ENCODE results near the gene CKMT2.

CKMT2 gene

GRCh38 chr5:81233080-81233634, at the start of gene CKMT2:
Gene CKMT2, plus strand, starts transcription at chr5:81233322. Its CDS starts 17,811 bp downstream, at chr5:81251133.
- DNase-seq: no peak

GRCh38 chr5:81183811-81184748, 49.0 kb upstream of the CKMT2 start:
- no peak for DNase-seq

- DNase-seq: no peak
Observed at GRCh38 chr5:81184749-81185110, 48.4 kb upstream of the CKMT2 start.

GRCh38 chr5:81187885-81188284, 45.2 kb upstream of the CKMT2 start:
- no peak for DNase-seq

- no peak for DNase-seq
Observed at GRCh38 chr5:81188962-81189361, 44.2 kb upstream of the CKMT2 start.

- DNase-seq: no peak
Observed at GRCh38 chr5:81189875-81190498, 43.1 kb upstream of the CKMT2 start.

- no peak for DNase-seq
Observed at GRCh38 chr5:81191726-81192372, 41.3 kb upstream of the CKMT2 start.

GRCh38 chr5:81192373-81192750, 40.8 kb upstream of the CKMT2 start:
- no peak for DNase-seq

- peak; percentile 92 to 93 for DNase-seq
Observed at GRCh38 chr5:81194633-81195334, 38.3 kb upstream of the CKMT2 start.

GRCh38 chr5:81195335-81195929, 37.7 kb upstream of the CKMT2 start:
- DNase-seq: no peak

GRCh38 chr5:81202655-81203054, 30.5 kb upstream of the CKMT2 start:
- no peak for DNase-seq

GRCh38 chr5:81203729-81204128, 29.4 kb upstream of the CKMT2 start:
- DNase-seq: no peak

- DNase-seq: no peak
Observed at GRCh38 chr5:81204205-81204604, 28.9 kb upstream of the CKMT2 start.

- no peak for DNase-seq
Observed at GRCh38 chr5:81205058-81205457, 28.1 kb upstream of the CKMT2 start.

GRCh38 chr5:81207009-81207408, 26.1 kb upstream of the CKMT2 start:
- DNase-seq: no peak

- DNase-seq: no peak
Observed at GRCh38 chr5:81208904-81209303, 24.2 kb upstream of the CKMT2 start.

- no peak for DNase-seq
Observed at GRCh38 chr5:81209386-81209785, 23.7 kb upstream of the CKMT2 start.

- DNase-seq: peak in 1 of 2 experiments; percentile 45
Observed at GRCh38 chr5:81209869-81210493, 23.1 kb upstream of the CKMT2 start.

- no peak for DNase-seq
Observed at GRCh38 chr5:81212211-81212751, 20.8 kb upstream of the CKMT2 start.

- DNase-seq: no peak
Observed at GRCh38 chr5:81213070-81213469, 20.1 kb upstream of the CKMT2 start.

GRCh38 chr5:81214848-81215247, 18.3 kb upstream of the CKMT2 start:
- DNase-seq: no peak

GRCh38 chr5:81216152-81216551, 17.0 kb upstream of the CKMT2 start:
- DNase-seq: no peak

All from activated T-cell treated with anti-CD3 and anti-CD28 coated beads, Interleukin-2, amount 50 U/mL, for 48 hours (primary cell).